Osteoblast (primary cell): Measurements from ENCODE around the gene FRMD4A. TPM values are rescaled to one million over a fixed set of nuclear protein-coding genes. Genes with fewer than 3 reads are reported as not detected.

ENCODE experiments used
- DNase-seq: peaks from one replicate; pipeline ENCODE4 v3.0.0; 2011; ENCODE audit warnings: low spot score, mixed read lengths; ENCODE audit not compliant: insufficient read length; ENCODE audit errors: missing footprints
- H2AFZ ChIP-seq: 2 replicates; pipeline ENCODE4 v1.6.0; 2011; ENCODE audit warnings: mild to moderate bottlenecking, low read length
- H3K27ac ChIP-seq: 2 replicates; pipeline ENCODE4 v1.5.1; 2011; ENCODE audit warnings: mild to moderate bottlenecking, low read depth, low read length, moderate library complexity
- H3K27me3 ChIP-seq: 2 replicates; pipeline ENCODE4 v1.6.0; 2012; ENCODE audit warnings: mild to moderate bottlenecking, control low read depth, inconsistent platforms, low read length, moderate library complexity; ENCODE audit not compliant: insufficient read depth
- H3K36me3 ChIP-seq: 2 replicates; pipeline ENCODE4 v1.5.1; 2011; ENCODE audit warnings: mild to moderate bottlenecking, low read length, control low read depth, moderate library complexity; ENCODE audit not compliant: insufficient read depth
- H3K4me1 ChIP-seq: 2 replicates; pipeline ENCODE4 v1.5.1; 2011; ENCODE audit warnings: mild to moderate bottlenecking, low read length, control low read depth, moderate library complexity; ENCODE audit not compliant: insufficient read depth
- H3K4me2 ChIP-seq: 2 replicates; pipeline ENCODE4 v1.6.0; 2011; ENCODE audit warnings: mild to moderate bottlenecking, low read length; ENCODE audit not compliant: insufficient read depth
- H3K4me3 ChIP-seq: fragments of 200-600 bp; sonication (generic); 3 replicates; pipeline ENCODE4 v1.5.1; 2012; ENCODE audit warnings: mild to moderate bottlenecking, low read length, inconsistent platforms; ENCODE audit not compliant: insufficient read depth
- H3K79me2 ChIP-seq: 2 replicates; pipeline ENCODE4 v1.6.0; 2012; ENCODE audit warnings: mild to moderate bottlenecking, low read length, control low read depth, inconsistent platforms; ENCODE audit not compliant: insufficient read depth
- H3K9me3 ChIP-seq: 2 replicates; pipeline ENCODE4 v1.5.1; 2011; ENCODE audit warnings: low read depth, low read length, control low read depth
- H4K20me1 ChIP-seq: 2 replicates; pipeline ENCODE4 v1.6.0; 2012; ENCODE audit warnings: mild to moderate bottlenecking, low read length, control low read depth; ENCODE audit not compliant: insufficient read depth
- total RNA-seq: library from RNA; depleted of rRNA; stranded (reverse); fragments of >200 nt; gene quantifications from 2 replicates; pipeline ENCODE4 v1.2.3, GENCODE V29; 2012
- TF ChIP-seq, protein P1 (sequence below): IDR thresholded peaks from 2 replicates; pipeline ENCODE4 v1.5.1; 2011; ENCODE audit warnings: mild to moderate bottlenecking, low read depth, low read length, moderate library complexity; ENCODE audit errors: extremely low read depth

The FRMD4A gene
- total RNA-seq, 1 donor, result 41.3 TPM

- Histone ChIP-seq H3K4me2 (no peak overlapping the region), H3K36me3 (peaks cover 6% of the 10 kb centered on the region), H2AFZ (no peak overlapping the region), H3K27me3 (no peaks in the 10 kb centered on the region), H4K20me1 (no peaks in the 10 kb centered on the region), H3K79me2 (no peaks in the 10 kb centered on the region), H3K9me3 (no peaks in the 10 kb centered on the region), H3K4me3 (no peak overlapping the region), H3K27ac (no peak overlapping the region), H3K4me1 (peaks cover 8% of the 10 kb centered on the region)
- DNase-seq, result no peak
- TF ChIP-seq, protein P1, sequence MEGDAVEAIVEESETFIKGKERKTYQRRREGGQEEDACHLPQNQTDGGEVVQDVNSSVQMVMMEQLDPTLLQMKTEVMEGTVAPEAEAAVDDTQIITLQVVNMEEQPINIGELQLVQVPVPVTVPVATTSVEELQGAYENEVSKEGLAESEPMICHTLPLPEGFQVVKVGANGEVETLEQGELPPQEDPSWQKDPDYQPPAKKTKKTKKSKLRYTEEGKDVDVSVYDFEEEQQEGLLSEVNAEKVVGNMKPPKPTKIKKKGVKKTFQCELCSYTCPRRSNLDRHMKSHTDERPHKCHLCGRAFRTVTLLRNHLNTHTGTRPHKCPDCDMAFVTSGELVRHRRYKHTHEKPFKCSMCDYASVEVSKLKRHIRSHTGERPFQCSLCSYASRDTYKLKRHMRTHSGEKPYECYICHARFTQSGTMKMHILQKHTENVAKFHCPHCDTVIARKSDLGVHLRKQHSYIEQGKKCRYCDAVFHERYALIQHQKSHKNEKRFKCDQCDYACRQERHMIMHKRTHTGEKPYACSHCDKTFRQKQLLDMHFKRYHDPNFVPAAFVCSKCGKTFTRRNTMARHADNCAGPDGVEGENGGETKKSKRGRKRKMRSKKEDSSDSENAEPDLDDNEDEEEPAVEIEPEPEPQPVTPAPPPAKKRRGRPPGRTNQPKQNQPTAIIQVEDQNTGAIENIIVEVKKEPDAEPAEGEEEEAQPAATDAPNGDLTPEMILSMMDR, result no peak
Measured at GRCh38 chr10:13621931-13622330, 708.8 kb downstream of the FRMD4A start.

DNA sequence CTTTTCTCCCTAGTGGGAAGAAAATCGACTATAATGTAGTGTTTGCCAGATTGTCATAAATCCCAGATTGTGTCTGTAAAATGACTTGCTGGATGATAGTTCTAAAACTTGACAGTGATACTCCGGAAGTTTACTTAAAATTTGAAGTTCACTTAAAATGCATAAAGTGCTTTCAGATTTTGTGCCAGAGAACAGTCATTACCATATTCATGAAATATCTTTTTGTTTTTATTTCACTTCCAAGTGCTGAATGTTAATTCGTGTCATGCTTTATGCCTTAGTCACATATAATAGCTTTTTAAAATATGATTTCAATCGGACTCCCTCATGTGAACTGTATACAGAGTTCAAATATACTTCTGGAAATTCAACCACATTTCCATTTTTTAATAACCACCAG lies 713.6 kb downstream of the FRMD4A start:
- Histone ChIP-seq H4K20me1 (no peaks in the 10 kb centered on the region), H3K27ac (peak overlapping the region; percentile 51), H3K9me3 (no peaks in the 10 kb centered on the region), H2AFZ (no peak overlapping the region), H3K4me1 (peaks cover 16% of the 10 kb centered on the region), H3K27me3 (no peaks in the 10 kb centered on the region), H3K4me2 (no peak overlapping the region), H3K79me2 (no peaks in the 10 kb centered on the region), H3K4me3 (no peak overlapping the region), H3K36me3 (peaks cover 14% of the 10 kb centered on the region)
- no peak for DNase-seq
- TF ChIP-seq, protein P1, result no peak

DNA sequence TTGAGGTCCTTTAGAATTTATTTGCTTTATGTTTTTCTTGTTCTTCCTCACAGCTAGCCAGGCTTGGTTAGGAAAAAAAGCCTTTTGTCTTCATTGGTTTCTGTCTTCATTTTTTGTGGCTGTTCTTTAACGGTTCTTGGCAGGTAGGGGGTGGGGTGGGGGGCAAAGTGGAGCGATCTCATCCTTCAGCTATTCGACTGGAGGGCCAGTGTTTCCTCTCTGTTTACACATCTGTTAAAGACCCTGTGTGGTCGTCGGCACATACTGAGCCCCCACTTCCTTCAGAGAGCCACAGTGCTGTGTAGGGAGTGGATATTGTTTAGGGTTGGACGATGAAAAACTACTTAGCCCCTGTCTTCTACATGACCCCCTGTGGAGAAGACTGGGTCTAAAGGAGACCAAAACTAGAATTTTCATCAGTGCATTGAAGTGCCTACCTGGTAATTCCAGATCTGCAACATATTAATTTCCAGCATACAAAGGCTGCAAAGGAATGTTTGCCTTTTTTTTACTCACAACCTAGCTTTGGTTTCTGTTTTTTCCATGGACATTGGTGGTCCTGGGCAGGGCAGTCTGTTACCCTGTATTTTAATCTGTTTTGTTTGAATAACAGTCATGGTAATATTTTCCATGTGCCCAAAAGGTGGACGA lies 714.9 kb downstream of the FRMD4A start:
- Histone ChIP-seq H3K27ac (no peak overlapping the region), H2AFZ (no peak overlapping the region), H3K36me3 (peaks cover 23% of the 10 kb centered on the region), H3K4me2 (no peak overlapping the region), H4K20me1 (no peaks in the 10 kb centered on the region), H3K4me1 (peaks cover 16% of the 10 kb centered on the region), H3K27me3 (no peaks in the 10 kb centered on the region), H3K9me3 (no peaks in the 10 kb centered on the region), H3K79me2 (no peaks in the 10 kb centered on the region), H3K4me3 (no peak overlapping the region)
- no peak for DNase-seq
- TF ChIP-seq, protein P1, result no peak

GRCh38 chr10:13614530-13615332 lies 716.0 kb downstream of the FRMD4A start:
- Histone ChIP-seq H2AFZ (no peak overlapping the region), H3K9me3 (no peaks in the 10 kb centered on the region), H3K4me1 (peaks cover 16% of the 10 kb centered on the region), H3K27me3 (no peaks in the 10 kb centered on the region), H3K4me3 (no peak overlapping the region), H3K4me2 (no peak overlapping the region), H3K79me2 (no peaks in the 10 kb centered on the region), H3K36me3 (peaks cover 34% of the 10 kb centered on the region), H3K27ac (peak overlapping the region; percentile 16), H4K20me1 (no peaks in the 10 kb centered on the region)
- DNase-seq, result peak; percentile 68
- TF ChIP-seq, protein P1, result no peak
